ENCODE results near the gene ZNF831.

The ZNF831 gene

DNA sequence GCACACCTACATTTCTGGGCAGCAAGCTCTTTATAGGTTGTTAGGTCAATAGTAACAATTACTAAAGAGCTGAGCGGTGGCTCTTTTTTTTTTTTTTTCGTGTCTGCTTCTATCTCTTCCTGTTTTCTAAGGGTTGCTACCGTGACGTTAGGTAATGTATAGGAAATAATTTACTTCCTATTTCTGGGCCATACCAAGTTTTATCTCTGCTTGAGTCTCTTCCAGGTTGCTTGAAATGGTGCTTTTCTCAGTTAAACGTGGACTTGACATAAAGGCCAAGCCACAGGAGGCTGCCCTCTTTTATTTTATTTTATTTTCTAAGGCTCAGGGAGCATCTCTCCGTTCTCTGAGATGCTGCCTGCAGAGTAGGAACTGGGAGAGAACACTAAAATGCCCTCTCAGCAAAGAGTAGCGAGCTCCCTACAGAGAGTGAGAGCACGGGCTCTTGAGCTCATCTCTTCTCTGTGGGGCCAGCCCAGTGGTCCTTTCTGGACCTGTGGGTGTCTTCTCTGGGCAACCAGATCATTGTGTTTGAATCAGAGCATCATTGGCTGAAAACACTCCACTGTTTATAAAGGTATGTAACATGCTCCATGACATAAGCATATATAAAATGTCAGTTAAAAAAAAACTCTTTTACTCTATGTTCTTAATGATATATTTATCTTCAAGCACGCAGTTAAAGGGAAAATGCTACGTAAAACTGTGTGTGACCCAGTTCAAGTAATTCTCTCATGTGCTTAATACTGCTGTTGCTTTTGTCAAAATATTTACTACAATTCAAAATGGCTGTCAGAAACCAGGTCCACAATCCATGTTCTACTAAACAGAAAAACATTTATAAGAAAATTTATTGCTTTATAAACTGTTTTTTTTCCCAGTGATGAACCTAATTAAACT lies at the start of gene ZNF831:
TSS of gene ZNF831 (plus strand) at position 191 of the 900 bp plus-strand sequence. CDS start 27,199 bp downstream, outside the sequence.
- DNase-seq (ENCODE audit: low spot score) = no peak

DNA sequence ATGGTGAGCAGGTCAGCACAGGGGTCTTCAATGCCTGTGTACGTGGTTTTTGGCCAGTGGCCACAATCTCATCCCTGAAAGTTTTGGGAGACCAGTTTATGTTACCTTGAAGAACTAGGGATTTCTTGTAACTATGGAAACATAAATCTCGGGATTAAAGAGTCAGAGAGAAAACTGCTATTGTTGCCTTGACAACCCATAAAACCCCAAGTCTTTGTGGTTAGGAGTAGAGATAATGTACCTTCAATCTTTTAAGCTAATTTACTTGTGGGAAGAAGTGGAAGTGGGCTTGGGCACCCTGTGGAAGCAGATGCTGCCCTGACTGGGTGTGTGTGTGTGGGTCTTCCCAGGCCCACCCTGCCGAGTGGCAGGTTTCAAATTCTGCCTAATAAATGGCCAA lies 46.1 kb upstream of the ZNF831 start:
- no peak for DNase-seq (ENCODE audit: low spot score)

- no peak for DNase-seq (ENCODE audit: low spot score)
Measured at GRCh38 chr20:59118855-59119254, 44.8 kb upstream of the ZNF831 start.

DNA sequence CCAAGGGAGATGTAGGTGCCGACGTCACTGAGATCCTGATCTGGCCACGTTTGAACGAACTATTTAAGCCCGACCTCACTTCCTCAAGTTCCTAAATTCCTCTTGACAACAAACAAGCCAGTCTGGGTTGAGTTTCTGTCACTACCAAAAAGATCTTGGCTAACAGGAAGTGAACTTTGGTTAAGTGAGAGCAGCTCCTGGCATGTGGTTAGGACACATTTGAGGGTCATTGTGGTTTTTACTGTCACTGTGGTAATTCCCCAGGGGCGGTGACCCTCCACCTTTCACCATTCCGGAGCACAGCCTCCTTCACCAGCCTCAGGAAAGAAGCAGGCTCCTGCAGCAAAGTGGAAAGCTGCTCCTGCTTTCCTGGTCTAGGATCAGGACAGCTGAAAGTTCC lies 43.1 kb upstream of the ZNF831 start:
- no peak for DNase-seq (ENCODE audit: low spot score)

- no peak for DNase-seq (ENCODE audit: low spot score)
Measured at GRCh38 chr20:59120919-59121318, 42.7 kb upstream of the ZNF831 start.

- no peak for DNase-seq (ENCODE audit: low spot score)
Measured at GRCh38 chr20:59121714-59122565, 41.7 kb upstream of the ZNF831 start.

GRCh38 chr20:59122566-59122919 lies 41.1 kb upstream of the ZNF831 start:
- DNase-seq (ENCODE audit: low spot score) = no peak

DNA sequence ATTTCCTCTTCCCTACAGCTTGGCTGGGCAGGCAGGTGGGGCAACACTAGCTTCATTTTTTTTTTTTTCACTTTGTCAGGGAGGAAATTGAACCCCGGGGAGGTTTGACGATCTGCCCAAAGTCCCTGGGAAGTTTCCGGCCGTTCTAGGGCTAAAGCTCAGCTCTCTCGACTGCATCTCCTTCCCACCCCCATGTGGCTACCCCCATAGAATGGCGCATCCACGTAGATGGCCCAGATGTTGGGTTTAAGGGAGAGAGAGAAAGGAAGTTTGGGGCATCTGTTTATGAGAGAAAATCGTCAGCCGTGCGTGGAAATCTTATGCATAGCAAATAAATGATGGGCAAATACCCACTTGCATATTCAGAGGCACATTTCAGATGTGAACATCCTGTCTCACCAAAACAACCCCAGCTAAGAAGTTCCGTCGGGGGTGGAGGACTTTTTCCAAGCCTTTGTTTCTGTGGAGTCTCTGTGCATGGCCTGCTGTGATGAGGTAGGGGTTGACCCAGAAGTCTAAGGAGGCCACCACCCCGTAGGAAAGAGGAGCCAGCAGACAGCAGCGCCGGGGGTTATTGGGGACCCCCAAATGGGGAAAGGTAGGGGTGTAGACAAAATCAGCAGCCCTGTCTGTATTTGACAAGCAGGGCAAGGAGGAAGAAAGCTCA lies 40.5 kb upstream of the ZNF831 start:
- DNase-seq (ENCODE audit: low spot score) = no peak

- DNase-seq (ENCODE audit: low spot score) = no peak
Measured at GRCh38 chr20:59123678-59124255, 39.9 kb upstream of the ZNF831 start.

DNA sequence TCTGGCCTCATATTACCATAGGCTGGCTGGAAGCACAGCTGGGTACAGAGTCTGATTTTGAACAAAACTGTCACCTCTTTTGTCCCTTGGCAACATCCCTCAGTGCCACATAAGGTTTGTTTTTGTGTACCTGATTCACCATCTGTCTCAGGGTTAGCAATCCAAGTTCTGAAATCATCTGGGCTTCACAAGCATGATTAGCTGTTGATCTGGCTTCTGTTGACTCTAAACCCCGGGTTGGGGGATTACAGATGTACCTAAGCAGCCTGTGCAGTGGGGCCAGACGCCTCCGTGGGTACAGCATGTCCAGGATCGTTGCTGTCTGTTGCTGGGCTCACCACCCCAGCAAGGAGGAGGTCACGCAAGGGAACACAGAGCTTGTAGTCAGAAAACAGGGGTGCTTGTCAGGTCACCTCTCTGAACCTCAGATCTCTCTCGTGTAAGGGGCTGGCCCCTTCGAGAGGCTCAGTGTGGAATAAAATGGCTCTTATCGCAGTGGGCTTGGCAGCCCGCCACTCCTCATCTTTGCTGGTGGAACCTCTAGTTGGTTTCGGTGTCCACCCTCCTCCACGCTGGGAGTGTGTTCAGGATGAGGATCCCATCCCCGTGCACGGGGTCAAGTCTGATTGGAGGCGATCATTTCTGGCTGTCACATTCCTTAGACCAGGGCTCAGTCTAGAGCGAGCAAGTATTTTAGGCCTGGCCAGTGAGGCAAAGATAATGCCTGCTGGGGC lies 39.2 kb upstream of the ZNF831 start:
- no peak for DNase-seq (ENCODE audit: low spot score)

- no peak for DNase-seq (ENCODE audit: low spot score)
Measured at GRCh38 chr20:59125332-59125731, 38.3 kb upstream of the ZNF831 start.

DNA sequence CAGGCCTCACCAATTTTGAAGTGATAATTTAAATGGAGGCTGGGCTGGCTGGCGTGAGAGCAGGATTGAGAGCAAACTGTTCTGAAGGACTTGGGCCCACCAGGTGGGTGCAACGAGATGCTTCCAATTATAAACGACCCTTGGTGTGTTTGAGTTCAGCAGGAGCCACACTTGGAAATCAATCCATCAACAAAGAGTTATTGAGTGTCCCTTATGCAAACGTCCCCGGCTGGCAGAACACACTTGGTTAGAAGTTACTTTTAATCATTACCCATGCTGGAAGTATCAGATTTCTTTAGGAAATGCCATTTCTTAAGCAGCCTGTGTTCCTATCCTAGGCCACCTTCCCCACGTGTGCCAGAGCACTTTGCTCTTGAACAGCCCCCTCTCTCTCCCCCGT lies 37.8 kb upstream of the ZNF831 start:
- no peak for DNase-seq (ENCODE audit: low spot score)

GRCh38 chr20:59127839-59128238 lies 35.8 kb upstream of the ZNF831 start:
- no peak for DNase-seq (ENCODE audit: low spot score)

- DNase-seq (ENCODE audit: low spot score) = no peak
Measured at GRCh38 chr20:59131551-59132285, 31.9 kb upstream of the ZNF831 start.

DNA sequence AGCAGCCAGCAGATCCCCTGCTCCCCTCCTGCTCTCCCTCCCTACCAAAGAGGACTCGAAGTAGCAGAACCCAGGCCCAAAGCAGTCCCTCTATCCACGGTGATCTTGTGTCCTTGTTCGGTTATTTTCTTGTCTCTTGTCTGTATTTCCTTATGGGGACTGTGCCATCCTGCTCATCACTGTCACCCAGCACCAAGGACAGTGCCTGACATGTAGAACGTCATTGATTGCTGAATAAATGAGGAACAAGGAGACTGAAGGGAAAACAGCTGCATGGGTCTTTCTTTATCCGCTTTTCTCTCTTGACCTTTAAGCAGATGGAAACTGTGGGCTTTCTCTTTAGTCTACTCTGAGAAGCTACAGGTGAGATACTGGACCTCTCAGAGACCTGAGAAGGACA lies 29.4 kb upstream of the ZNF831 start:
- DNase-seq (ENCODE audit: low spot score) = no peak

GRCh38 chr20:59135093-59135492 lies 28.5 kb upstream of the ZNF831 start:
- DNase-seq (ENCODE audit: low spot score) = no peak

DNA sequence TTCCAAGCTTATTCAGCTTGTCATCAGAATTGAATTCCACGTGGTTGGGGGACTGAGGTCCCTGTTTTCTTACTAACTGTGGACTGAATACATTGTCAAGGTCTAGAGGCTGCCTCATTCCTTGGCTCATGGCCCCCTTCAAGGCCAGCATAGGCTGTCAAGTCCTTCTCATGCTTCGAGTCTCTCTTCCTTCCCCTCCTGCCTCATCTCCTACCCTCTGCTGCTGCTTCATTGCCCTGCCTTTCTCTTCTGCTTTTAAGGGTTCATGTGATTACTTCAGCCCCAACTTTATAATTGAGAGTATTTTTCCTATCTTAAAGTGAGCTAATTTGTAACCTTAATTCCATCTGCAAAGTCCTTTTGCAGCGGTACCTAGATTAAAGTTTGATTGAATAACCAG lies 27.6 kb upstream of the ZNF831 start:
- no peak for DNase-seq (ENCODE audit: low spot score)

DNA sequence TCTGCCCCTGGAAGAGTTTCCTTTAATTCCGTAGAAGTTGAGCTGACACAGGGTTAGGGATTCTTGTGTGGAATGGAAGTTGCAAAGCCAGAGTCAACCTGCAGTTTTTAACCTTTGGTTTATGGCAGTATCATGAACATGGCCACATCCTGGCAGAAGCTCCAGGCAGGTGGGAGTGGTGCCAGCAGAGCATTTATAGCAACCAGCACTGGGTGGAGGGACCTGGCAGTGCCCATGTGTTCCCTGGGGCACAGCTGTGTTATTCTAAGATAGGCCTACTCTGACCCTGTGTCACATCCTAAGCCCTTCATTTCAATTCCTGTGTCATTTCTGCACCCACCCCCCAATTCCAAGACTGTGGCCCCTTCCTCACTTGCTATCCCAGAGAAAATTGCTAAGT lies 26.1 kb upstream of the ZNF831 start:
- DNase-seq (ENCODE audit: low spot score) = no peak

DNA sequence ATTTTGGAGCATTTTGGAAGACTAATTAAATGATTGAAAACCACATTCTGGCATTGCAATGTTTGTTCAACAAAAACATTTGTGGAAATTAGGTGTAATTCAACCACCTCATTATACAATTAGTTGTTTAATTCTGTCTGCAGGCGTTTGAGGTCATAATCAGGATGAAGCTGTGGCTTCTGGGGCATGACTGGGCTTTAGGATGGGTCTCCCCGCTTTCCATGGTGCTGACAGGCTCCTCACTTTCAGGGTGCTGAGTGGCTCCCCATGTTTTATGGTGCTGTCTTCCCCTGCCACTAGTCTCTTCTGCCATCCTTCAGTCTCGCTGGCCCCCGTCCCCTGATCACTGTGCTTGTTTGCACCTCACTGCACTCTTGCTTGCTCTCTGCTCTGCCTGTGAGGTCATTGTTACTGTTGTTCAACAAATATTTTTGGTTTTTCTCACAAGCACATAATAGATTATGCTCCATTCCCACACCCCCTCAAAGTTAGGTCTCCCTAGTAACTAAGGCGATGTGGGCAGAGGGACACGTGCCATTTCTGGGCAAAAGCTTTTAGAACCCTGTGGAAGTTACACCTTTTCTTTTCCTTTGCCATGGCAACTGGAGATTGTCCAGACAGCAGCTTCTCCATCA lies 25.4 kb upstream of the ZNF831 start:
- DNase-seq (ENCODE audit: low spot score) = no peak

- DNase-seq (ENCODE audit: low spot score) = no peak
Measured at GRCh38 chr20:59139998-59140397, 23.6 kb upstream of the ZNF831 start.

All from AG08395 (cell line).